GM12864 (cell line): Measurements from ENCODE around the gene KNSTRN.

Experiments
- DNase-seq: peaks from one replicate; pipeline ENCODE4 v3.0.0-alpha.2; 2011; ENCODE audit warnings: low read depth
- H3K4me3 ChIP-seq: 2 replicates; pipeline ENCODE4 v1.5.1; 2011; ENCODE audit warnings: mild to moderate bottlenecking, low read depth, low read length, control low read depth
- CTCF ChIP-seq: IDR thresholded peaks from 2 replicates; pipeline ENCODE4 v1.5.1; 2011; ENCODE audit warnings: low read depth, mild to moderate bottlenecking, moderate library complexity, low read length, control low read depth, inconsistent platforms; ENCODE audit errors: missing control alignments

Gene KNSTRN

GRCh38 chr15:40407330-40407990 lies 24.9 kb downstream of the KNSTRN start:
- H3K4me3 ChIP-seq, result no peak overlapping the region; the same call in 1 of the 2 replicates
- peak; percentile 69 for DNase-seq
- no peak for TF ChIP-seq CTCF

- DNase-seq, result peak; percentile 46
Measured at GRCh38 chr15:40409366-40409765, 26.8 kb downstream of the KNSTRN start.

GRCh38 chr15:40410476-40410875 lies 28.0 kb downstream of the KNSTRN start:
- TF ChIP-seq CTCF, result no peak
- no peak for DNase-seq
- no peak overlapping the region for H3K4me3 ChIP-seq

More at GRCh38 chr15:40409366-40409765, 26.8 kb downstream of the KNSTRN start:
- TF ChIP-seq CTCF, result no peak
- no peak overlapping the region for H3K4me3 ChIP-seq

- no peak for TF ChIP-seq CTCF
- no peak overlapping the region for H3K4me3 ChIP-seq
- no peak for DNase-seq
Measured at GRCh38 chr15:40412095-40412759, 29.7 kb downstream of the KNSTRN start.

GRCh38 chr15:40413036-40413435 lies 30.5 kb downstream of the KNSTRN start:
- no peak for TF ChIP-seq CTCF

GRCh38 chr15:40414816-40415215 lies 32.3 kb downstream of the KNSTRN start:
- no peak for DNase-seq
- H3K4me3 ChIP-seq, result no peak overlapping the region
- TF ChIP-seq CTCF, result no peak

More at GRCh38 chr15:40413036-40413435, 30.5 kb downstream of the KNSTRN start:
- no peak for DNase-seq
- H3K4me3 ChIP-seq, result no peak overlapping the region
